SHP77 (cell line): ENCODE data around the gene MT1G.
"Not testable (repeated sequence)": the region's sequence is repeated elsewhere in the genome, so short reads cannot be mapped to it uniquely, and the experiment has no call there.

Source experiments
- DNase-seq, 2 experiments: peaks; one replicate each; lab custom pipeline; 2025; lab: John Stamatoyannopoulos, UW

The MT1G gene

DNA sequence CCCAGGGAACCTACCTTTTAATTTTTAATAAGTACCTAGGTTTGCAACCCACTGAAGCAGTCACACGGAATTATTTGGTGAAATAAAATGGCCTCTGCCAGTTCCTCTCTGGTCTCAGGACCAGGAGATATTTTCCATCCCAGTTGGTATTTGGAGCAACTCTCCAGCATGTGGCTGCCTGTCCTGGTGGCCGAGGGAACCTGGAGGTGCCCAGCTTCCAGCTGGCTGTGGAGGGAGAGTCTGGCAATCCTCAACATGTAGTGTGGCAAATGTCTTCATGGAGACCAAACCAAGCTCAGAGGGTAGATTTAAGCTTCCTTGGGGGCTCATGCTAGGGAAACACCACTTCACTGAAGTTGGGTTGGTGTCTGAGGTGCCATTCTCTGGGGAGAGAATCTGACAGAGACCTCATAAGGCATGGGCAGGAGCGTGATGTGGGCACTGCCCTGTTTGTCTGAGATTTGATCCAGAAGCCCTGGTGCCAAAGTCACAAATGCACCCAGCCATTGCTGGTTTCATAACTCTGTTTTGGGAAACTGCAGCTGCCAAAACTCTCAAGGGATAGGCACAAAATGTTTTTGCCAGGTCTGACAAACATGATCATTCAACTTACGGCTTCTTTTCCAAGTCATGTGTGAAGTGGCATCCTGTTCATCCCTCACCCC, 17.2 kb upstream of the MT1G start:
- no peak for DNase-seq

DNA sequence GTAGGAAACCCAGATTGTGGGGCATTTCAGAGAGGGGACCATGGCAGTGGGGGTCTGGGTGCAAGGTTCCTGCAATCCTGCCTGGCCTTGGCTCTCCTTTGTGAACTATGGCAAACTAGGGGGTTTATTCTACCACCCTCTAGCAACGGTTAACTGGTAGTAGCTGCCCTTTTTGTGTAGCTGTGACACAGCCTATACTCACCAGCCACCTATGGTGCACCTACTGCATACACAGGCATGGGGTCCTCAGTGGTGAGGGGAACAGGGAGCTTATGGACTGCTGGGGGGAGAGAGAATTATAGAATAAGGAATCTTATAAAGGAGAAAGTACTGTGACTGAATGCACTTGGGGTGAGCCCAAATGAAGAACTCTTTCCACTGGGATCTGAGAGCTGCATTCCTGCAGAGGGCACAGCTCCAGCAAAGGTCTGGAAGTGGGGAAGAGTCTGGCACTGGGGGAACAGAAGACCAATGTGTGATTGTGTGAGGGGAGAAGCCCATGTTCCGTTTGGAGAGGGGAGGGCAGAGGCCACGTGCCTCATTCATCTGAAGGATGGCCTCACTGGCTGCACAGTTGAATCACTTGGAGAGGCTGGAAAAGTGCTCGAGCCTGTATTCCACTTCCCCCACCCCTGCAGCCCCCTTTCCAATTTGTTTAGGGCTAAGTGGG, 16.5 kb upstream of the MT1G start:
- no peak for DNase-seq

DNA sequence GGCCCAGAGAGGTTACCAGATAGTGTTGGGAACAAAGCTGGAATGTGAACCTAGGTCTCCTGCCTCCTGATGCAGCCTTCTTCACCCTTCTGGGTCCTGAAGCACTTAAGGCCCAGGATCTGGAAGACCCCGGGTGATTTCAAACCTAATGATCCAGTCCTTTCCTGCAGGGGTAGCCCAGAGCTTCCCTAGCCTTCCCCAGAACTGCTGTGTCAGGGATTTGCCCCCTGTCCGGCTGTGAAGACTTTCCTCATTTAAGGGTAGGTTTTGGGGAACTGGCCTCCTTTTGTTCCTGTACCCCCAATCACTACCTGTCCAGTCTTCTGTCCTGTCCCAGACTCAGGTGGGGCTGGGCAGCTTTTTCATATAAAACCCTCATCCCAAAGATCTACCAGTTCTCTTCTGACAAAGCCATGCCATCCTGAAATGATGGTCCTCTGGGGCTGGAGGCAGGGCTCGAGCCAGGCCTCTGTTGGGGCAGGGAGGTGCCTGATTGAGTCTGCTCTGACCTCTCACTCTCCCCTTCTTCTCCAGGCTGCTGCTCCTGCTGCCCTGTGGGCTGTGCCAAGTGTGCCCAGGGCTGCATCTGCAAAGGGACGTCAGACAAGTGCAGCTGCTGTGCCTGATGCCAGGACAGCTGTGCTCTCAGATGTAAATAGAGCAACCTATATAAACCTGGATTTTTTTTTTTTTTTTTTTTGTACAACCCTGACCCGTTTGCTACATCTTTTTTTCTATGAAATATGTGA, 15.7 kb upstream of the MT1G start:
- no peak for DNase-seq

DNA sequence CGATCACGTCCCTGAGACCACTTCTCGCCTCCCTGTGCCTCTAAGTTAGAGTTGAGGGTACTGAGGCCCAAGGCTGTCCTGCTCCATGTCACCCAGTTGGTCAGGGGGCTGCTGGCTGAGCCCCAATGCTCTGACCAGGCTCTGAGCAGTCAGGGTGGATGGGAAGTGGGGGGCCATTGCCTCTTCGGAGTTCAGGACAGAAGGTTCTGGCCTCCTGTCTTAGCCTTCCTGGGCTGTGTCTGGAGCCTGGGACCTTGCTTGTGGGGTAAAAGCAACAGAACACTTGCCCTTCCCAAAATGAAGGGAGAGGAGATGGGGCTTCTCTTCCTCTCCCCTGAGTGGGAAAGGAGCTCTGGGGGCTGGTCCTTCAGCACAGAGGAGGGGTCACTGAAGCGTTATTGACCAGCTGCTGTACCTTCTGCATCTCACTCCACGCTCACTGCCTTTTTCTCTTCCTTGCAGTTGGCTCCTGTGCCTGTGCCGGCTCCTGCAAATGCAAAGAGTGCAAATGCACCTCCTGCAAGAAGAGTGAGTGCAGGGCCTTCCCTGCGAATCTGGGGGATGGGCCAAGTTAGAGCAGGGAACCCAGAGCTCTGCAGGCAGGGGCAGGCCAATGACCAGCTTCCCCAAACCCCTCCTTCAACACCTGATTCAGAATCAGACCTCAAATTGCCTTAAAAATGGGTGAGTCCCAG, 15.0 kb upstream of the MT1G start:
- DNase-seq = no peak

DNA sequence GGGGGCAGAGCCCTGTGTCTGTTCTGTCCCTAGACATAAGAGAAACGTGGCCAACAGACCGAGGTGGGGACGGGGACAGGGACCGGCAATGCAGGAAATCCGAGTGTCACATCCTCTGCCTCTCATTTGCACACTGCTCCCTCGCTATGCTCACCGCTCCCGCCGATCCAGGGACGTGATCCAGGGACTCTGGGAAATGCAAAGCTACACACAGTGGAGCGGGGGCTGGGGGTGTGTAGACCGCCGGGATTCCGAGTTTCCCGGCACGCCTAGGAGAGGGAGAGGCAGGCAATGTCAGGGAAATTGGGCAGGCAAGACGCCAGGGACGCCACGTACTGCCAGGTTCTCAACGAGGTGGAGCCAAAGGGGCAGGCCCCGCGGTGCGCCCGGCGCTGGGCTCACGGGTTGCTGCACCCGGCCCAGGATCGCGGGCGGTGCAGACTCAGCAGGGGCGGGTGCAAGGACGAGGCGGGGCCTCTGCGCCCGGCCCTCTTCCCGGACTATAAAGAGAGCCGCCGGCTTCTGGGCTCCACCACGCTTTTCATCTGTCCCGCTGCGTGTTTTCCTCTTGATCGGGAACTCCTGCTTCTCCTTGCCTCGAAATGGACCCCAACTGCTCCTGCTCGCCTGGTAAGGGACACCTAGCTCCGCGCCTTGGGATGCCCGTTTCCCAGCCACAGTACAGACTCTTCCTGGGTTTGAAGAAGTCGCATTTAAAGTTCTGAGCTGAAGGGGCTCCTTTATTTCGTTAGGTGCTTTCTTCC, 14.3 kb upstream of the MT1G start, which contains the start of gene MT1X:
Gene MT1X, plus strand, starts transcription at position 532 of the 764 bp plus-strand sequence. Its CDS starts 71 bp downstream, at position 603.
- peak; percentile 81 to 88 for DNase-seq

DNA sequence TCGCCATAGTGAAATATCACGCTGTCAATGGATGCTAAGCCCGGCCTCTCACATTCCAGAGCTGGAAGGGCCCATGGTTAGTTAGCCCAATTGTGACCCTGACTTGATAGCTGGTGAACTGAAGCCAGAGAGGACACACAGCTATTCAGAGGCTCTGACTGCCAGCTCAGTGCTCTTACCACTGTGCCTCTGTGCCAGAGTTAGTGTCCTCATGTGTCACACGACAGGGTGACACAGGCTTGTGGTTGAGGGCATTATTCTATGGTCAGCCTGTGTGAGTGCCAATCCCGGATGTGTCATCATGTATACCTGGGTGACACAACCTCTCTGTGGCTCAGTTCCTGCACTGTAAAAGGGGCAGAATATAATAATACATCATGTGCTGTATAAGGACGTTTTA, 12.0 kb upstream of the MT1G start:
- DNase-seq = no peak

DNA sequence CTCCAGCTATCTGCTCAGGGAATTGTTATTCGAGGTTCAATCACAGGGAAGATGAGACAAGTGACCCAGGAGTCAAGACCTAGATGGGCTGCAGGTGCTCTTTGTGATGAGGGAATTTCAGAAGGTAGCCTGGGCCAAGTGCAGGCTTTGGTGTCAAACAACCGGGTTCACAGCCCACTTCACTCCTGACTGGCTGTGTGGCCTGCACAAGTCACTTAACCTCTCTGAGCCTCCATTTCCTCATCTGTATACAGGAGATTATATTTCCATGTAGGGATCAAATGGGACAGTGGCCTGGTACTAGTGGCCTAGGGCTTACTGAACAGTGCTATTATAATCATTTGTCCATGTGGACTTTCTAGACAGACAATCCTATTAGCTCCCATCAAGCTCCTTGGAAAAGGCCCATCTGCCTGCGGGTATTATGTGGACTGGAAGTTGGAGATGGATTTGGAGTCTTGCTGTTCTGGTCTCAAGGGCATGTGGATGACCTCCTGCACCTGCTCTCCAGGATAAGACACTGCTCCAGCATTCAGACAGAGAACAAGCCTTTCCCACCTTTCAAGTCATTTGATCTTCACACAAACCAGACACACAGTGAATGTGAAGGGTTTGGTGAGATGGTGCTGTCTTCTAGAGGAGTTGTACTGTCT, 11.3 kb upstream of the MT1G start:
- no peak for DNase-seq

DNA sequence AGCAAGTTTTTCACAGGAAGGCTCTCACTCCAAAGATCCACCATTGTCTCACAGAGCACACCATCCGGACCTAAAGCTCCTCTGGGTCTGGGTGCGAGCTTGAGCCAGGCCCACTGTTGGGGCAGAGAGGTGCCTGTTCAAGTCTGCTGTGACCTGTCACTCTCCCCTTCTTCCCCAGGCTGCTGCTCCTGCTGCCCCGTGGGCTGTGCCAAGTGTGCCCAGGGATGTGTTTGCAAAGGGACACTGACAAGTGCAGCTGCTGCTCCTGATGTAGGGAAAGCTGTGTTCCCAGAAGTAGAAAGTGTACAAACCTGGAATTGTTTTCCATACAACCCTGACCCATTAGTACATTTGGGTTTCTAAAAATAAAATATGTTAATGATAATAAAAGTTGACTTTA, 9.6 kb upstream of the MT1G start:
- DNase-seq = no peak

DNA sequence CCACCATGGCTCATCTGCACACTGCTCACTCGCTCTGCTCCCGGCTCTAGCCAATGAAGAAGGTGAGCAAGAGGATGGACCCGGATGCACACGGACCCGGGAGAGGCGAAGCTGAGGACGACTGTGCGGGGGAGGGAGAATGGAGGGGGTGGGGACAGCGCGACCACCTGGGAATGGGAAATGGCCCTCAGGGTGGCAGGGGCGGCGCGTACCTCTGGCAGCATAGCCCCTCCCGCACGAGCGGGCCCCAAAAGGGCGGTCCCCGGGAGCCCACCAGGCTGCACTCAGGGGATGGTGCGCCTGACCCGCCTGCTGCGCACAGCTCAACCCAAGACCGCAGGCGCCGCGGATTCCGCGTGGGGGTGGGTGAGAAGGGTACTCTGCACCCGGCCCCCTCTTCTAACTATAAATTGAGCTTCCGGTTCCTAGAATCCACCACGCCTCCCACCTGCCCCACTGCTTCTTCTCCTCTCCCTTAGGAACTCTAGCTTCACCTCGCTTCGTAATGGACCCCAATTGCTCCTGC, 7.9 kb upstream of the MT1G start:
- no peak for DNase-seq

DNA sequence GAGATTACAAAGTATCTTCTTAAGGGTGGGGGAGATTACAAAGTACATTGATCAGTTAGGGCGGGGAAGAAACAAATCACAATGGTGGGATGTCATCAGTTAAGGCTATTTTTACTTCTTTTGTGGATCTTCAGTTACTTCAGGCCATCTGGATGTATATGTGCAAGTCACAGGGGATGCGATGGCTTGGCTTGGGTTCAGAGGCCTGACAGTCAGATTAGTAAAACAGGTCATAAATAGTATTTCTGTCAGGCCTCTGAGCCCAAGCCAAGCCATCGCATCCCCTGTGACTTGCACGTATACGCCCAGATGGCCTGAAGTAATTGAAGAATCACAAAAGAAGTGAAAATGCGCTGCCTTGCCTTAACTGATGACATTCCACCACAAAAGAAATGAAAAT, 6.7 kb upstream of the MT1G start:
- not testable (repeated sequence) for DNase-seq

DNA sequence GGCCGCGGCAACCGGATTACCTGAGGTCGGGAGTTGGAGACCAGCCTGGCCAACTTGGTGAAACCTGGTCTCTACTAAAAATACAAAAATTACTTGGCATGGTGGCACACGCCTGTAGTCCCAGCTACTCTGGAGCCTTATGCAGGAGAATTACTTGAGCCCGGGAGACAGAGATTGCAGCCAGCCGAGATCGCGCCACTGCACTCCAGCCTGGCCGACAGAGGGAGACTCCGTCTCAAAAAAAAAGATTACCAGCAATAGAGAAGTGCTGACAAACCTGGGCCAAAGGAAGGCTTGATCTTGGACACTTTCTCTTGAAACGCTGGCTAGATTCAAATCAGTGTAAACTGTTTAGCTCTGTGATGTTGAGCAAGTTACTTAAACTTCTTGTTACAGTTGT, 6.1 kb upstream of the MT1G start:
- DNase-seq = no peak

DNA sequence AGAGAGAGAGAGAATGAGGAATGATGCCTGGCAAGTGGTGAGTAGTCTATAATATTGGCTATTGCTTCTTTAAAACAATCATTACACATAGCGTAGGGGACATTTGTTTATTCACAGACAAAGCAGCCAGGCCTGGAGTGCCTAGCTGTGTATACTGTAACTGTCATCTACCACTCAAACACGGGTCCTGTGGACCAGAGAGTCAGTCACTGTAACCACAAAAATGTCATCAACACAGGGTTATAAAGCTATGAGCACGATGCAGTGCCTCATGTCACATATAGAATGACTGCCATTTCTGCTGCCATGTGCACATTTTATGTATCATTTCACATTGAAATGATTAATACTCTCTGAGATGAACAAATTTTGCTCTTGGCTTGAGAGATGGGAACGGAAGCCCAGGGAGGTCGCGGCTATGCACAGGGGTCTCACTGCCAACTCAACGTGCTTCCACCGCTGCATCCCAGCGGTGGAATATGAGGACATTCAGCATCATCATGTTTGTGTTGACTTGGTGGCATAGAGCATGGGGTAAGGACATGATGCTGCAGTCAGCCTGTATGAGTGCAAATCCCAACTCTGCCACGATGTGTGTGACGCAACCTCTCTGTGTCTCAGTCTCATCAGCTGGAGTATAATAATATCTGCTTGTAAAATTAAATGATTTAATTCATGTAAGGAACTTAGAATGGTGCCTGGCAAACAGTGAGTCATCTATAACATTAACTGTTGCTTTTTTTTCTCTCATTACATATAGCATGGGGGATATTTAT, 5.1 kb upstream of the MT1G start:
- DNase-seq = no peak

DNA sequence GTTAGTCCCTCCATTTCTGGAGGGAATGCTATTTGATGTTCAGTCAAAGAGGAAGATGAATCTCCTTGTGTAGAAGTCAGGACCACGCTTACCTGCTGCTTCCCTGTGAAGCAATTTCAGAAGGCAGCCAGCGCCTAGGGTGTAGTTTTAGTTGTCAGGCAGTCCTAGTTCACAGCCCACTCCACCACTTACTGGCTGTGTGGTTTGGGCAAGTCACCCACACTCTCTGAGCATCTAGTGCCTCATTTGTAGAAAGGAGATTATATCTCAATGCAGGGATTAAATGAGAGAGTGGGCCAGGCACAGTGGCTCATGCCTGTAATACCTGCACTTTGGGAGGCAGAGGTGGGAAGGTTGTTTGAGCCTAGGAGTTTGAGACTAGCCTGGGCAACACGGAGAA, 4.3 kb upstream of the MT1G start:
- DNase-seq = not testable (repeated sequence)

DNA sequence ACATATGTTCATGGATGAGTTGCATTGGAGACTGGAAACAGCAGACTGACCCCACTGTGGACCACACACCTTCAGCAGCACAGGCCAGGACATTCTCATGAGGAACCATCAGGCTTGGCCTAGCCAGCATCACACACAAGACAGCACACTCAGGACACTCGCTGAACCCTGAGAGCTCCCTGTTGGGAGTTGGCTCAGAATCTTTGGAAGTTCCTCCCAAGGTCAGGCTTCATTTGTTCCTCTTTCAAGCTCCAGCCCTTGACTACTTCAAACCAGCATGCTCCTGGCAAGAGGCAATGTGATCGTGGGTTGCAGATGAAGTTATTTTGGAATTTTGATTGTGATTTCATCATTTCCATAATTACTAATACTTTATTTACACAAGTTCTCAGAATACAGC, 3.8 kb upstream of the MT1G start:
- not testable (repeated sequence) for DNase-seq

DNA sequence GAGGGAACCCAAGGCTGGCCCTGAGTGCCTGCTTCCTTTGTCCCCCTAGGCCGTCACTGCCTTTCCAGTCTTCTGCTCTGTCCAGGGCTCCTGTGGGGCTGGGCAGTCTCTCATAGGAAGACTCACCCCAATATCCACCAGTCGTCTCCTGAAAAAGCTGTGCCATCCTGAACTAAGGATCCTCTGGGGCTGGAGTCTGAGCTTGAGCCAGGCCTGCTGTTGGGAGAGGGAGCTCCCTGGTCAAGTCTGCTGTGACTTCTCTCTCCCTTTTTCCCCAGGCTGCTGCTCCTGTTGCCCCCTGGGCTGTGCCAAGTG, 2.7 kb upstream of the MT1G start:
- DNase-seq = no peak

DNA sequence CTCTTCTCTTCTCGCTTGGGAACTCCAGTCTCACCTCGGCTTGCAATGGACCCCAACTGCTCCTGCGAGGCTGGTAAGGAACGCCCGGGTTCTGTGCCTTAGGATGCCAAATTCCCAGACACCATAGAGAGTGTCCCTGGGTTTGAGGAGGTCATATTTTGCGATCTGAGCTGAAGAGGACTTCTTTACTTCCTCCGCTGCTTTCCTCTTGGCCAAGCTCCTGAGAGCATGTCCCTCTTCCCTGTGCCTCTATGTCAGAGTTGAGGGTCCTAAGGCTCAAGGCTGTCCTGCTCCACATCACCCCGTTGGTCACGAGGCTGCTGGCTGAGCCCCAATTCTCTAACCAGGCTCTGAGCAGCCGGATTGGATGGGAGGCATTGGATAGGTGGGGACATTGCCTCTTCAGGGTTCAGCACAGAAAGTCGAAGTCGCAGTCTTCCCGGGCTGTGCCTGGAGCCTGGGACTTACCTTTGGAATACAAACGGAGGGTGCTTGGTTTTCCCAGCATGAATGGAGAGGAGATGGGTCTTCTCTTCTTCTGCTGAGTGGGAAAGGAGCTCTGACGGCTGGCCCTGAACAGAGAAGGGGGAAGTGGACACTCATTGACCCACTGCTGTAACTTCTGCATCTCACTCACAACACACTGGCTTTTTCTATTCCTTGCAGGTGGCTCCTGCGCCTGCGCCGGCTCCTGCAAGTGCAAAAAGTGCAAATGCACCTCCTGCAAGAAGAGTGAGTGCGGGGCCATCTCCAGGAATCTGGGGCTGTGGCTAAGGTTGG, 2.2 kb upstream of the MT1G start:
- no peak for DNase-seq

DNA sequence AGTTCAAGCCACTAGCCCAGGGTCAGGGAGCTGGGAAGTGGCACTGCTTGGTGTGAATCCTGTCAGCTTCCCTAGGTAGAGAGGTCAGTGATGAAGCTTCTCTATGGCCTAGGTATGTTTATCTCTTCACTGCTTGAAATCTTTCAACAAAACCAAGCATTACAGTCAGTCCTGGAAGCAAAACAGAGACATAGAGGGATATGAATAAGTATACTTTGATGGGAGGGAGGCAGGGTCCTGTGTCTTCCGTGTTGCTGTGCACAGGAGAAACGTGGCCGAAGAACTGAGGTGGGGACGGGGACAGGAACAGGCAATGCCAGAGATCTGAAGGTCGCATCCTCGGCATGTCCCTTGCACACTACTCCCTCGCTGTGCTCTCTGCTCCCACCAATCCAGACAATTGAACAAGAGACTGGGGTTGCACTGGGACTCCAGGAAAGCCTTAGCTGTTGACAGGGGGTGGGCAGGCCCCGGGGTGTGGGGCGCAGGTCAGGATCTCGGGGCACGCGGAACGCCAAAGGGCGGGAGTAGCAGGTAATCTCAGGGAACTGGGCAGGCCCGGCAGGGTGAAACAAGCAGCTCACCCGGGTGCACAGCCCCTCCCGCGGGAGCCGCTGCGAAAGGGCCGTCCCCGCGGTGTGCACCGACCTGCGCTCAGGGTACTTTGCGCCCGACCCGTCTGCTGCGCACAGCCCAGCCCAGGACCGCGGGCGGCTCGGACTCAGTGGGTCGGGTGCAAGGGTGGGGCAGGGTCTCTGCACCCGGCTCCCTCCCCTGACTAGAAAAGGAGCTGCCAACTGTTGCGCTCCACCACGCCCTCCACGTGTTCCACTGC, 1.4 kb upstream of the MT1G start, which contains the start of gene MT1H:
Gene MT1H, plus strand, starts transcription at position 810 of the 835 bp plus-strand sequence. CDS start 71 bp downstream, outside the sequence.
- no peak for DNase-seq
